ENCODE data around the gene RARA.
A peak's percentile ranks its signal among the peaks of the same experiment; 100 is the strongest.

RARA gene

GRCh38 chr17:40348562-40349476 is 39.8 kb downstream of the RARA start:
- TF ChIP-seq ZC3H10 (CRISPR knock-in tag; IDR thresholded peaks at IDR 0.05) (no peak), CSRNP3 (CRISPR knock-in tag; IDR thresholded peaks at IDR 0.05) (no peak), OSR1 (CRISPR knock-in tag; IDR thresholded peaks at IDR 0.05) (no peak), GLIS3 (CRISPR knock-in tag; IDR thresholded peaks at IDR 0.05) (no peak), BACH2 (CRISPR knock-in tag; IDR thresholded peaks at IDR 0.05; ENCODE audit: borderline replicate concordance) (no peak), CSDC2 (CRISPR knock-in tag; IDR thresholded peaks at IDR 0.05) (no peak), CREB5 (CRISPR knock-in tag; IDR thresholded peaks at IDR 0.05; ENCODE audit: low read depth) (no peak), PATZ1 (CRISPR knock-in tag; IDR thresholded peaks at IDR 0.05; ENCODE audit: borderline replicate concordance) (no peak), ZNF8 (CRISPR knock-in tag; IDR thresholded peaks at IDR 0.05) (no peak), ZFP30 (CRISPR knock-in tag; IDR thresholded peaks at IDR 0.05) (no peak), ARNTL (CRISPR knock-in tag; IDR thresholded peaks at IDR 0.05; ENCODE audit: borderline replicate concordance, low read depth) (no peak), TSHZ2 (CRISPR knock-in tag; IDR thresholded peaks at IDR 0.05) (no peak), ZNF70 (CRISPR knock-in tag; IDR thresholded peaks at IDR 0.05) (no peak), ZNF565 (CRISPR knock-in tag; conservative IDR thresholded peaks at IDR 0.05; ENCODE audit: low read depth) (no peak), RARB (CRISPR knock-in tag; IDR thresholded peaks at IDR 0.05) (no peak), ESRRG (CRISPR knock-in tag; IDR thresholded peaks at IDR 0.05) (no peak), ZFP3 (CRISPR knock-in tag; IDR thresholded peaks at IDR 0.05) (no peak)
- peak; percentile 13; the same call in 2 of the 3 replicates for ATAC-seq

- no peak for ATAC-seq
- TF ChIP-seq ESRRG (CRISPR knock-in tag; IDR thresholded peaks at IDR 0.05) (no peak), ZFP3 (CRISPR knock-in tag; IDR thresholded peaks at IDR 0.05) (no peak), CSDC2 (CRISPR knock-in tag; IDR thresholded peaks at IDR 0.05) (no peak), OSR1 (CRISPR knock-in tag; IDR thresholded peaks at IDR 0.05) (no peak)
Observed at GRCh38 chr17:40349477-40349894, 40.5 kb downstream of the RARA start.

- TF ChIP-seq POU6F1 (CRISPR knock-in tag; IDR thresholded peaks at IDR 0.05; ENCODE audit: borderline replicate concordance, low read depth) (no peak), CSRNP3 (CRISPR knock-in tag; IDR thresholded peaks at IDR 0.05) (no peak; the same call in 1 of the 2 replicates), TCF4 (CRISPR knock-in tag; IDR thresholded peaks at IDR 0.05; ENCODE audit: borderline replicate concordance) (no peak), ZNF70 (CRISPR knock-in tag; IDR thresholded peaks at IDR 0.05) (no peak), CSDC2 (CRISPR knock-in tag; IDR thresholded peaks at IDR 0.05) (no peak), BACH2 (CRISPR knock-in tag; IDR thresholded peaks at IDR 0.05; ENCODE audit: borderline replicate concordance) (no peak)
- no peak for ATAC-seq
Observed at GRCh38 chr17:40349895-40350688, 41.1 kb downstream of the RARA start.
